Endothelial cell of umbilical vein (primary cell): Measurements from ENCODE around the gene CES4A.

Experiments
- MAX ChIP-seq: IDR thresholded peaks from 2 replicates; pipeline ENCODE4 v1.6.1; 2011; ENCODE audit not compliant: insufficient read depth, insufficient read length
- POLR2A ChIP-seq: IDR thresholded peaks from 2 replicates; pipeline ENCODE4 v1.6.1; 2012; ENCODE audit warnings: low read depth, mild to moderate bottlenecking, control low read depth, low read length
- TF ChIP-seq, protein P1 (sequence below), 2 donors: IDR thresholded peaks; 1 replicate in 1 of 2; 2 replicates in 1 of 2; pipeline ENCODE4 v1.5.1; 2011; ENCODE audit warnings: low read length in 2 of 2, mild to moderate bottlenecking in 2 of 2, moderate library complexity in 2 of 2, control low read depth in 1 of 2, inconsistent platforms in 1 of 2, low read depth in 1 of 2; ENCODE audit not compliant: insufficient read depth in 1 of 2; ENCODE audit errors: extremely low read depth in 1 of 2

DNA sequence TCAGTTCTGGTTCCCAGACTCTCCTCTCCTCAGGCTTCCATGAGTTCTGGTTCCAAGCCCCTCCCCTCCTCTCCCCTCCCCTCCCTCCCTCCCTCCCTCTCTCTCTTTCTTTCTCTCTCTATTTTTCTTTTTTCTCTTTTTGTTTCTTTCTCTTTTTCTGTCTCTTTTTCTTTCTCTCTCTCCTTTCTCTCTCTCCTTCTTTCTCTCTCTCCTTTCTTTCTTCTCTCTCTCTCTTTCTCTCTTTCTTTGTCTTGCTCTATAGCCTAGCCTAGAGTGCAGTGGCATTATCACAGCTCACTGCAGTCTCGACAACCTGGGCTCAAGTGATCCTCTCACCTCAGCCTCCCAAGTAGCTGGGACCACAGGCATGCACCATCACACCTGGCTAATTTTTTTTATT lies 28.1 kb upstream of the CES4A start:
- TF ChIP-seq, protein P1, sequence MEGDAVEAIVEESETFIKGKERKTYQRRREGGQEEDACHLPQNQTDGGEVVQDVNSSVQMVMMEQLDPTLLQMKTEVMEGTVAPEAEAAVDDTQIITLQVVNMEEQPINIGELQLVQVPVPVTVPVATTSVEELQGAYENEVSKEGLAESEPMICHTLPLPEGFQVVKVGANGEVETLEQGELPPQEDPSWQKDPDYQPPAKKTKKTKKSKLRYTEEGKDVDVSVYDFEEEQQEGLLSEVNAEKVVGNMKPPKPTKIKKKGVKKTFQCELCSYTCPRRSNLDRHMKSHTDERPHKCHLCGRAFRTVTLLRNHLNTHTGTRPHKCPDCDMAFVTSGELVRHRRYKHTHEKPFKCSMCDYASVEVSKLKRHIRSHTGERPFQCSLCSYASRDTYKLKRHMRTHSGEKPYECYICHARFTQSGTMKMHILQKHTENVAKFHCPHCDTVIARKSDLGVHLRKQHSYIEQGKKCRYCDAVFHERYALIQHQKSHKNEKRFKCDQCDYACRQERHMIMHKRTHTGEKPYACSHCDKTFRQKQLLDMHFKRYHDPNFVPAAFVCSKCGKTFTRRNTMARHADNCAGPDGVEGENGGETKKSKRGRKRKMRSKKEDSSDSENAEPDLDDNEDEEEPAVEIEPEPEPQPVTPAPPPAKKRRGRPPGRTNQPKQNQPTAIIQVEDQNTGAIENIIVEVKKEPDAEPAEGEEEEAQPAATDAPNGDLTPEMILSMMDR (IDR thresholded peaks at IDR 0.05; ENCODE audit: extremely low read depth in 1 of 2, insufficient read depth in 1 of 2, low read depth in 1 of 2, low read length in 2 of 2): no peak
- no peak for TF ChIP-seq POLR2A
- TF ChIP-seq MAX: no peak
